ENCODE results near the gene TIAM2.
A peak's percentile ranks its signal among the peaks of the same experiment; 100 is the strongest.
"Not testable (repeated sequence)": the region's sequence is repeated elsewhere in the genome, so short reads cannot be mapped to it uniquely, and the experiment has no call there.

TIAM2 gene

GRCh38 chr6:155227046-155227445, 231.9 kb downstream of the TIAM2 start:
- no peak for FAIRE-seq
- DNase-seq (ENCODE audit: low spot score): no peak

- FAIRE-seq (no peak), DNase-seq (ENCODE audit: low spot score) (no peak)
Observed at GRCh38 chr6:155228546-155229166, 233.5 kb downstream of the TIAM2 start.

- not testable (repeated sequence) for FAIRE-seq
Observed at GRCh38 chr6:155230975-155231374, 235.9 kb downstream of the TIAM2 start.

GRCh38 chr6:155232848-155233247, 237.7 kb downstream of the TIAM2 start:
- no peak for FAIRE-seq
- DNase-seq (ENCODE audit: low spot score): no peak

More at GRCh38 chr6:155230975-155231374, 235.9 kb downstream of the TIAM2 start:
- DNase-seq (ENCODE audit: low spot score): not testable (repeated sequence)

- FAIRE-seq: no peak
Observed at GRCh38 chr6:155234167-155234566, 239.1 kb downstream of the TIAM2 start.

GRCh38 chr6:155234687-155235086, 239.6 kb downstream of the TIAM2 start:
- FAIRE-seq (no peak), DNase-seq (ENCODE audit: low spot score) (no peak)

More at GRCh38 chr6:155234167-155234566, 239.1 kb downstream of the TIAM2 start:
- no peak for DNase-seq (ENCODE audit: low spot score)

- FAIRE-seq (no peak), DNase-seq (ENCODE audit: low spot score) (no peak)
Observed at GRCh38 chr6:155235087-155235486, 240.0 kb downstream of the TIAM2 start.

GRCh38 chr6:155237613-155238012, 242.5 kb downstream of the TIAM2 start:
- FAIRE-seq (no peak), DNase-seq (ENCODE audit: low spot score) (no peak)

GRCh38 chr6:155240905-155241600, 245.9 kb downstream of the TIAM2 start:
- FAIRE-seq: no peak
- DNase-seq (ENCODE audit: low spot score): no peak

- DNase-seq (ENCODE audit: low spot score) (no peak), FAIRE-seq (no peak)
Observed at GRCh38 chr6:155241966-155242365, 246.9 kb downstream of the TIAM2 start.

GRCh38 chr6:155244434-155244833, 249.3 kb downstream of the TIAM2 start:
- no peak for FAIRE-seq
- no peak for DNase-seq (ENCODE audit: low spot score)

- no peak for DNase-seq (ENCODE audit: low spot score)
- FAIRE-seq: no peak
Observed at GRCh38 chr6:155245193-155245592, 250.1 kb downstream of the TIAM2 start.

GRCh38 chr6:155245831-155246230, 250.7 kb downstream of the TIAM2 start:
- FAIRE-seq (no peak), DNase-seq (ENCODE audit: low spot score) (no peak)

GRCh38 chr6:155246825-155247224, 251.7 kb downstream of the TIAM2 start:
- FAIRE-seq (no peak), DNase-seq (ENCODE audit: low spot score) (no peak)

GRCh38 chr6:155247618-155248007, 252.5 kb downstream of the TIAM2 start:
- DNase-seq (ENCODE audit: low spot score): no peak
- FAIRE-seq: no peak

GRCh38 chr6:155248008-155249001, 253.2 kb downstream of the TIAM2 start:
- peak; percentile 22 for DNase-seq (ENCODE audit: low spot score)
- FAIRE-seq: no peak

- DNase-seq (ENCODE audit: low spot score) (no peak), FAIRE-seq (no peak)
Observed at GRCh38 chr6:155250701-155251381, 255.7 kb downstream of the TIAM2 start.

- FAIRE-seq (no peak), DNase-seq (ENCODE audit: low spot score) (no peak)
Observed at GRCh38 chr6:155252581-155252980, 257.5 kb downstream of the TIAM2 start.

- FAIRE-seq (no peak), DNase-seq (ENCODE audit: low spot score) (no peak)
Observed at GRCh38 chr6:155253337-155253736, 258.2 kb downstream of the TIAM2 start.

GRCh38 chr6:155254139-155254538, 259.0 kb downstream of the TIAM2 start:
- FAIRE-seq (no peak), DNase-seq (ENCODE audit: low spot score) (no peak)

GRCh38 chr6:155256122-155256795, 261.1 kb downstream of the TIAM2 start:
- no peak for DNase-seq (ENCODE audit: low spot score)
- FAIRE-seq: no peak

All from urothelium cell line (cell line).